ENCODE data around the gene ARID2.

ARID2 gene

DNA sequence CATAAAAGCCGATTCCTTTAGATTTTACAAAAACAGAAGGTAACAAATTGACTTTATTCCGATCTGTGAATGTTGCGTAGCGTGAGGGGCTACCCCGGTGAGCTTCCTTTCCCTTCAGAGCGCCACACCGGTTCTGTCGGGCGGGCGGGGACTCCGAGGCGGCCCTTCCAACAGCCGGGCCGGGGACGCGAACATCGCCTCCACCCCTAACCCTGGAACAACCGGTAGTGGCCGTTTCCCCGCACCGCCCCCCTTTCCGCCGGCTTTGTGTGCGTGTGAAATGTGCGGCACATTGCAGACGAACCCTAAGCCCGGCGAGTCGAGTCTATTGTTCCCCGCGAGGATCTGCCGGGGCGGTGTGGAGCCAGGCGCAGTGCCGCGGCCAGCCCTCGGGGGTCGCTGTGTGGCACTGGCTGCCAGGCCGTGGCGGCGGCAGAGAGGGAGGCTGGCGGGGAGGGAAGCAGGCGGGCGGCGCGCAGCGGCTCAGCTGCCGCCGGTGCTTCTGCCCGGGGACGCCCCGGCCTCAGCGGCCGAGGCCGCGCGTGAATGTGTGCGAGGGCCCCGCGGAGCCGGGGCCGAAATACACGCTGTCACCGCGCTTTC is 775 bp upstream of the ARID2 start (continued):
- TF ChIP-seq, protein P1, sequence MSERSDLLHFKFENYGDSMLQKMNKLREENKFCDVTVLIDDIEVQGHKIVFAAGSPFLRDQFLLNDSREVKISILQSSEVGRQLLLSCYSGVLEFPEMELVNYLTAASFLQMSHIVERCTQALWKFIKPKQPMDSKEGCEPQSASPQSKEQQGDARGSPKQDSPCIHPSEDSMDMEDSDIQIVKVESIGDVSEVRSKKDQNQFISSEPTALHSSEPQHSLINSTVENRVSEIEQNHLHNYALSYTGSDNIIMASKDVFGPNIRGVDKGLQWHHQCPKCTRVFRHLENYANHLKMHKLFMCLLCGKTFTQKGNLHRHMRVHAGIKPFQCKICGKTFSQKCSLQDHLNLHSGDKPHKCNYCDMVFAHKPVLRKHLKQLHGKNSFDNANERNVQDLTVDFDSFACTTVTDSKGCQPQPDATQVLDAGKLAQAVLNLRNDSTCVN (tag by site-specific recombination; optimal IDR thresholded peaks at IDR 0.05) = peak; percentile 92
- TF ChIP-seq ZSCAN23 (tag by site-specific recombination; IDR thresholded peaks at IDR 0.05) (0 out of 2 replicates have a peak, but pooled peaks have one; percentile 39), ZNF621 (tag by site-specific recombination; IDR thresholded peaks at IDR 0.05) (no peak), ZNF223 (tag by site-specific recombination; IDR thresholded peaks at IDR 0.05) (no peak), REPIN1 (tag by site-specific recombination; IDR thresholded peaks at IDR 0.05; ENCODE audit: low read depth) (no peak), ZNF174 (tag by site-specific recombination; IDR thresholded peaks at IDR 0.05) (no peak), ZNF544 (tag by site-specific recombination; IDR thresholded peaks at IDR 0.05) (no peak), ZNF530 (tag by site-specific recombination; IDR thresholded peaks at IDR 0.05; ENCODE audit: low read depth) (no peak), IKZF3 (tag by site-specific recombination; IDR thresholded peaks at IDR 0.05) (peak; percentile 61), ZNF112 (tag by site-specific recombination; IDR thresholded peaks at IDR 0.05) (no peak), ZNF585B (tag by site-specific recombination; IDR thresholded peaks at IDR 0.05) (no peak), BCL11B (tag by site-specific recombination; IDR thresholded peaks at IDR 0.05; ENCODE audit: low read depth) (peak; percentile 92; the same call in 1 of the 2 replicates), SP2 (tag by site-specific recombination; IDR thresholded peaks at IDR 0.05) (peak; percentile 87), ZNF529 (tag by site-specific recombination; IDR thresholded peaks at IDR 0.05; ENCODE audit: insufficient replicate concordance) (no peak), ZNF658 (tag by site-specific recombination; IDR thresholded peaks at IDR 0.05) (no peak), TRIM28 (IDR thresholded peaks at IDR 0.05; ENCODE audit: borderline replicate concordance, low read length) (no peak; the same call in 1 of the 2 replicates), ZNF626 (tag by site-specific recombination; IDR thresholded peaks at IDR 0.05) (no peak), ZNF10 (tag by site-specific recombination; IDR thresholded peaks at IDR 0.05) (peak; percentile 29; the same call in 1 of the 2 replicates), EGR2 (tag by site-specific recombination; IDR thresholded peaks at IDR 0.05; ENCODE audit: low read depth) (peak; percentile 46; the same call in 1 of the 2 replicates), ZNF121 (tag by site-specific recombination; IDR thresholded peaks at IDR 0.05) (0 out of 2 replicates have a peak, but pooled peaks have one; percentile 17), ZNF146 (tag by site-specific recombination; IDR thresholded peaks at IDR 0.05) (no peak), ZFP3 (tag by site-specific recombination; IDR thresholded peaks at IDR 0.05; ENCODE audit: low read depth) (no peak), ZNF660 (tag by site-specific recombination; IDR thresholded peaks at IDR 0.05) (peak; percentile 97)
- TF ChIP-seq, protein P2, sequence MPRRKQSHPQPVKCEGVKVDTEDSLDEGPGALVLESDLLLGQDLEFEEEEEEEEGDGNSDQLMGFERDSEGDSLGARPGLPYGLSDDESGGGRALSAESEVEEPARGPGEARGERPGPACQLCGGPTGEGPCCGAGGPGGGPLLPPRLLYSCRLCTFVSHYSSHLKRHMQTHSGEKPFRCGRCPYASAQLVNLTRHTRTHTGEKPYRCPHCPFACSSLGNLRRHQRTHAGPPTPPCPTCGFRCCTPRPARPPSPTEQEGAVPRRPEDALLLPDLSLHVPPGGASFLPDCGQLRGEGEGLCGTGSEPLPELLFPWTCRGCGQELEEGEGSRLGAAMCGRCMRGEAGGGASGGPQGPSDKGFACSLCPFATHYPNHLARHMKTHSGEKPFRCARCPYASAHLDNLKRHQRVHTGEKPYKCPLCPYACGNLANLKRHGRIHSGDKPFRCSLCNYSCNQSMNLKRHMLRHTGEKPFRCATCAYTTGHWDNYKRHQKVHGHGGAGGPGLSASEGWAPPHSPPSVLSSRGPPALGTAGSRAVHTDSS (tag by site-specific recombination; IDR thresholded peaks at IDR 0.05) = no peak; the same call in 1 of the 2 replicates
- TF ChIP-seq, protein P3, sequence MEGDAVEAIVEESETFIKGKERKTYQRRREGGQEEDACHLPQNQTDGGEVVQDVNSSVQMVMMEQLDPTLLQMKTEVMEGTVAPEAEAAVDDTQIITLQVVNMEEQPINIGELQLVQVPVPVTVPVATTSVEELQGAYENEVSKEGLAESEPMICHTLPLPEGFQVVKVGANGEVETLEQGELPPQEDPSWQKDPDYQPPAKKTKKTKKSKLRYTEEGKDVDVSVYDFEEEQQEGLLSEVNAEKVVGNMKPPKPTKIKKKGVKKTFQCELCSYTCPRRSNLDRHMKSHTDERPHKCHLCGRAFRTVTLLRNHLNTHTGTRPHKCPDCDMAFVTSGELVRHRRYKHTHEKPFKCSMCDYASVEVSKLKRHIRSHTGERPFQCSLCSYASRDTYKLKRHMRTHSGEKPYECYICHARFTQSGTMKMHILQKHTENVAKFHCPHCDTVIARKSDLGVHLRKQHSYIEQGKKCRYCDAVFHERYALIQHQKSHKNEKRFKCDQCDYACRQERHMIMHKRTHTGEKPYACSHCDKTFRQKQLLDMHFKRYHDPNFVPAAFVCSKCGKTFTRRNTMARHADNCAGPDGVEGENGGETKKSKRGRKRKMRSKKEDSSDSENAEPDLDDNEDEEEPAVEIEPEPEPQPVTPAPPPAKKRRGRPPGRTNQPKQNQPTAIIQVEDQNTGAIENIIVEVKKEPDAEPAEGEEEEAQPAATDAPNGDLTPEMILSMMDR (tag by site-specific recombination; IDR thresholded peaks at IDR 0.05) = peak; percentile 98
- TF ChIP-seq, protein P4, sequence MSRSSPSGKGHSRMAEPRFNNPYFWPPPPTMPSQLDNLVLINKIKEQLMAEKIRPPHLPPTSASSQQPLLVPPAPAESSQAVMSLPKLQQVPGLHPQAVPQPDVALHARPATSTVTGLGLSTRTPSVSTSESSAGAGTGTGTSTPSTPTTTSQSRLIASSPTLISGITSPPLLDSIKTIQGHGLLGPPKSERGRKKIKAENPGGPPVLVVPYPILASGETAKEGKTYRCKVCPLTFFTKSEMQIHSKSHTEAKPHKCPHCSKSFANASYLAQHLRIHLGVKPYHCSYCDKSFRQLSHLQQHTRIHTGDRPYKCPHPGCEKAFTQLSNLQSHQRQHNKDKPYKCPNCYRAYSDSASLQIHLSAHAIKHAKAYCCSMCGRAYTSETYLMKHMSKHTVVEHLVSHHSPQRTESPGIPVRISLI (tag by site-specific recombination; IDR thresholded peaks at IDR 0.05) = no peak
- TF ChIP-seq, protein P5, sequence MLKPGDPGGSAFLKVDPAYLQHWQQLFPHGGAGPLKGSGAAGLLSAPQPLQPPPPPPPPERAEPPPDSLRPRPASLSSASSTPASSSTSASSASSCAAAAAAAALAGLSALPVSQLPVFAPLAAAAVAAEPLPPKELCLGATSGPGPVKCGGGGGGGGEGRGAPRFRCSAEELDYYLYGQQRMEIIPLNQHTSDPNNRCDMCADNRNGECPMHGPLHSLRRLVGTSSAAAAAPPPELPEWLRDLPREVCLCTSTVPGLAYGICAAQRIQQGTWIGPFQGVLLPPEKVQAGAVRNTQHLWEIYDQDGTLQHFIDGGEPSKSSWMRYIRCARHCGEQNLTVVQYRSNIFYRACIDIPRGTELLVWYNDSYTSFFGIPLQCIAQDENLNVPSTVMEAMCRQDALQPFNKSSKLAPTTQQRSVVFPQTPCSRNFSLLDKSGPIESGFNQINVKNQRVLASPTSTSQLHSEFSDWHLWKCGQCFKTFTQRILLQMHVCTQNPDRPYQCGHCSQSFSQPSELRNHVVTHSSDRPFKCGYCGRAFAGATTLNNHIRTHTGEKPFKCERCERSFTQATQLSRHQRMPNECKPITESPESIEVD (tag by site-specific recombination; IDR thresholded peaks at IDR 0.05) = no peak
- TF ChIP-seq, protein P6, sequence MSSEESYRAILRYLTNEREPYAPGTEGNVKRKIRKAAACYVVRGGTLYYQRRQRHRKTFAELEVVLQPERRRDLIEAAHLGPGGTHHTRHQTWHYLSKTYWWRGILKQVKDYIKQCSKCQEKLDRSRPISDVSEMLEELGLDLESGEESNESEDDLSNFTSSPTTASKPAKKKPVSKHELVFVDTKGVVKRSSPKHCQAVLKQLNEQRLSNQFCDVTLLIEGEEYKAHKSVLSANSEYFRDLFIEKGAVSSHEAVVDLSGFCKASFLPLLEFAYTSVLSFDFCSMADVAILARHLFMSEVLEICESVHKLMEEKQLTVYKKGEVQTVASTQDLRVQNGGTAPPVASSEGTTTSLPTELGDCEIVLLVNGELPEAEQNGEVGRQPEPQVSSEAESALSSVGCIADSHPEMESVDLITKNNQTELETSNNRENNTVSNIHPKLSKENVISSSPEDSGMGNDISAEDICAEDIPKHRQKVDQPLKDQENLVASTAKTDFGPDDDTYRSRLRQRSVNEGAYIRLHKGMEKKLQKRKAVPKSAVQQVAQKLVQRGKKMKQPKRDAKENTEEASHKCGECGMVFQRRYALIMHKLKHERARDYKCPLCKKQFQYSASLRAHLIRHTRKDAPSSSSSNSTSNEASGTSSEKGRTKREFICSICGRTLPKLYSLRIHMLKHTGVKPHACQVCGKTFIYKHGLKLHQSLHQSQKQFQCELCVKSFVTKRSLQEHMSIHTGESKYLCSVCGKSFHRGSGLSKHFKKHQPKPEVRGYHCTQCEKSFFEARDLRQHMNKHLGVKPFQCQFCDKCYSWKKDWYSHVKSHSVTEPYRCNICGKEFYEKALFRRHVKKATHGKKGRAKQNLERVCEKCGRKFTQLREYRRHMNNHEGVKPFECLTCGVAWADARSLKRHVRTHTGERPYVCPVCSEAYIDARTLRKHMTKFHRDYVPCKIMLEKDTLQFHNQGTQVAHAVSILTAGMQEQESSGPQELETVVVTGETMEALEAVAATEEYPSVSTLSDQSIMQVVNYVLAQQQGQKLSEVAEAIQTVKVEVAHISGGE (tag by site-specific recombination; conservative IDR thresholded peaks at IDR 0.05; ENCODE audit: low read depth) = peak; percentile 87

All from HEK293 (cell line).